Measurements from ENCODE around the gene HDAC9.

GRCh38 chr7:18976715-18977471 lies 481.3 kb downstream of the HDAC9 start:
- TF ChIP-seq CTCF (IDR thresholded peaks at IDR 0.05) (no peak), POLR2AphosphoS5 (IDR thresholded peaks at IDR 0.05; ENCODE audit: insufficient read depth in 1 of 2, low read depth in 1 of 2) (no peak)

All from vagina (tissue), 2 donors.